COLO668 (cell line): ENCODE results near the gene SYT10.
"Not testable (repeated sequence)": the region's sequence is repeated elsewhere in the genome, so short reads cannot be mapped to it uniquely, and the experiment has no call there.

Source experiments
- DNase-seq: peaks from one replicate; lab custom pipeline; 2025; ENCODE audit not compliant: unreplicated experiment; lab: John Stamatoyannopoulos, UW

Gene SYT10, protein sequence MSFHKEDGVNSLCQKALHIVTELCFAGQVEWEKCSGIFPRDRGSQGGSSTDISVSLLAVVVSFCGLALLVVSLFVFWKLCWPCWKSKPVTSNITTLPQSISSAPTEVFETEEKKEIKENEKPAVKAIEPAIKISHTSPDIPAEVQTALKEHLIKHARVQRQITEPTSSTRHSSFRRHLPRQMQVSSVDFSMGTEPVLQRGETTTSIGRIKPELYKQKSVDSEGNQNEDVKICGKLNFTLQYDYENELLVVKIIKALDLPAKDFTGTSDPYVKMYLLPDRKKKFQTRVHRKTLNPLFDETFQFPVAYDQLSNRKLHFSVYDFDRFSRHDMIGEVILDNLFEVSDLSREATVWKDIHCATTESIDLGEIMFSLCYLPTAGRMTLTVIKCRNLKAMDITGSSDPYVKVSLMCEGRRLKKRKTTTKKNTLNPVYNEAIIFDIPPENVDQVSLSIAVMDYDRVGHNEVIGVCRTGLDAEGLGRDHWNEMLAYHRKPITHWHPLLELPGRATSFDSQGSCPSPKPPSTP

DNA sequence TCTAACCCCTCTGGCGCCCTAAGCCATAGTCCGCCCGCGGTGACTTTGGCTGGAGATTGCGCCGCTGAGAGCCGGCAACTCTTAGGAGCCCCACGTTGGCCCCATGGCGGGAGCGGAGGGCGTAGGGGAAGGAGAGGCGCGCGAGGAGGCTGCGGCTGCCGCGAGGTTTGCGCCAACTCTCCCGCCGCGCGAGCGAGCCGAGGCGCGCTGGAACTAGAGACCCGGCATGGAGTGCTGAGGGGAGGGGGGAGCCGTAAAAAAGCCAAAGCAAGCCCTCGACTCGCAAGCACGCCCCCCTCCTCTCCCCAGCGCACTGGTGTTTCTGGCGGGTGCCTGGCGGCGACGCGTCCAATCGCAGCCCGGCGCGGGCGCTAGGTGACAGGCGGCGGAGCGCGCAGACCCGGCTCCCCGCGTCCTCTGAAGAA, at the start of gene SYT10:
SYT10 (minus strand) TSS at position 233 of the 425 bp plus-strand sequence. CDS start 297 bp downstream, outside the sequence.
- DNase-seq, result peak; percentile 2

DNA sequence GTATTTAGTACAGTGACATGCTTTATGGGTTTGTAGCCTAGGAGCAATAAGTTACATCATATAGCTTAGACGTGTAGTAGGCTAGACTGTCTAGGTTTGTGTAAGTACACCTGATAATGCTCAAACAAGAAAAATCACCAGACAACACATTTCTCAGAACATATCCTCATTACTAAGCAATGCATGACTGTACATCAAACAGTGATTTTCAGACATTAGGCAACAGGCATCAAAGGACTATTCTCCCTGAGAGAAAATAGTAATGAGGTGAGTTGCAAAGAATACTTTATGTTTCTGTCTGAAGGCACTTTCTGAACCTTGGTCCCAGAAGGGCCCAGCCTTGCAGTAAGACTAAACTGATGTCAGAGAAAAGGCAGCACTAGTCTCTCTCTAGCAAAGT, 48.4 kb upstream of the SYT10 start:
- no peak for DNase-seq

DNA sequence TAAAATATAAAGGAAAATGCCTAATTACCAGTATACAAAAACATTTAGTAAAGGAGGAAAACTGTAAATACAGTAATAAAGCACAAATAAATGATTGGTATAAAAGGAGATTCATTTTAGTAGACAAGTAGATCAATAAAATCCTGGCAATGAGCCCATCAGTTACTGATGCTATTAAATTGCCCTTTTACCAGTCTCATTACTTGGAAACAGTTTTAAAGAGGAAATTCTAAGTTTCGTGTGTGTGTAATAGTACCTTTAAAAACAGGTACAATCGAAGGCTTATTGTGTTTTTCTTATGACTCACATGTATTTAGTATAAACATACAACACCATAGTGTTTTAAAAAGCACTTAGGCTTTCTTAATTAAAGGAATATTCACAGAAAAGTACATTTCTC, 46.4 kb upstream of the SYT10 start:
- no peak for DNase-seq

DNA sequence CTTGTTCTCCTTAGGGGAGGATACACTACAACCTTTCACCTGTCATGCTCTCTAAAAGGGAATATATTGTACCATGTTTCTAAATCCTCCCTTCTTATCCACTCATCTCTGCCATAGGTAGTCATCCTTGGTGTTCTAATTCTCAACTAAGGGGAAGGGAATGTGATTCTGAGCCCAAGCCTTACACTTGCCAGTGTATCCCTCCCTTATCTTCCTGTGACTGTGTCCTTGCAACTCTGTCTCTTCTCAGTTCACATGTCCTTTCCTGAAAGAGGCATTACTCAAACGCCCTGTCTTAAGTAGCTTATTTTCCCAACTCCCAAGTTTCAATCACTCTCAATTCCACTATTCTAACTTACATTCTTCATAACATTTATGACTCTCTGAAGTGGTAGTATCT, 44.5 kb upstream of the SYT10 start:
- DNase-seq, result no peak

DNA sequence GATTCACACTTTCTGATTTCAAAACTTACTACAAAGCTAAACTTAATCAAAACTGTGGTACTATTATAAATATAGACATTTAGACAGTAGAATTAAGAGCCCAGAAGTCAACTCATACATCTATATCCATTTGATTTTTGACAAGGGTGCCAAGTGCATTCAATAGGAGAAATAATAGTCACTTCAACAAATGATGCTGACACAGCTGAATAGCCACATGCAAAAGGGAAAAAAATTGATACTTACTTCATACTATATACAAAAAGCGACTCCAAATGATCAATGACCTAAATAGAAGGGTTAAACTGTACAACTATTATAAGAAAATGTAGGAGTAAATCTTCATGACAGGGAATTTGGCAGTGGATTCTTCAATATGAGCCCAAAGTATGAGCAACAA, 40.7 kb upstream of the SYT10 start:
- no peak for DNase-seq

DNA sequence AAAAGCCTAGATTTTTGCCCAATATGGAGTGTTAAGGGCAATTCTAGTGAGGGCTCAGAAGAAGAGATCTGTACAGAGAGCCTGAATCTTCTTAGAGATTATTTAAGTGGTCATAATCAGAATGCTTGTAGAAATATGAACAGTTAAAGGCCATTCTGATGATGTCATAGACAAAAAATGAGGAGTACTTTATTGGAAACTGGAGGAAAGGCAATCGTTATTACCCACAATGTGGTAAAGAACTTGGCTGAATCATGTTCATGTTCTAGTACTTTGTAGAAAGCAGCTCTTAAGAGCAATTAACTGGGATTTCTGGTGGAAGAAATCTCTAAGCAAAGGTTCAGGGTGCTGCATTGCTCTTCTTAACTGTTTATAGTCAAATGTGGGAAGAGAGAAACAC, 36.4 kb upstream of the SYT10 start:
- DNase-seq, result no peak

DNA sequence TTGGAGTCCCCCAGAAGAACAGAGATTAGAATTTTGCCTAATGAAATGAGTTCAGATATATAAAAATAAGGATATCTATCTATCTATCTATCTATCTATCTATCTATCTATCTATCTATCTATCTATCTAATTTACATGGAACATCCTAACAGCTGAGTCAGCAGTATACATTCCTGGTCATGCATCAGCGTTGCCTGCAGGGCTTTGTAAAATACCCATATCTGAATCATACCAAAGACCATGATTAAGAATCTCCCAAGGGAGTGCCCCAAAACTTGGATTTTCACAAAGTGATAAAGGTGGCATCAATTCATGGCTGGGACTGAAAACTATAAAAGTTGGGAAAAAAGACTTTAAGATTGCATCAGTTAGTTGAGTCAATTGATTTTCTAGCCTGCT, 32.7 kb upstream of the SYT10 start:
- no peak for DNase-seq

DNA sequence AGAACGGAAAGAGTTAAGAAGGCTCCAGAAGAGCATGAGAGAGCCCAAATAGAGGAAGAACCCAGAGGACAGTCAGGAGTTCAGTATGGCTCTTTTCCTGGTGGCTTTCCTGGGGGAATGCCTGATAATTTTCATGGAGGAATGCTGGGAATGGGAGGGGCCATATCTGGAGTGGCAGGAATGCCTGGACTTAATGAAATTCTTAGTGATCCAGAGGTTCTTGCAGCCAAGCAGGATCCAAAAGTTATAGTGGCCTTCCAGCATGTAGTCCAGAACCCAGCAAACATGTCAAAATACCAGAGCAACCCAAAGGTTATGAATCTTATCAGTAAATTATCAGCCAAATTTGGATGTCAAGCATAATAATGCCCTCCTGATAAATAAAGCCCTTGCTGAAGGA, 15.5 kb upstream of the SYT10 start:
- DNase-seq, result no peak

DNA sequence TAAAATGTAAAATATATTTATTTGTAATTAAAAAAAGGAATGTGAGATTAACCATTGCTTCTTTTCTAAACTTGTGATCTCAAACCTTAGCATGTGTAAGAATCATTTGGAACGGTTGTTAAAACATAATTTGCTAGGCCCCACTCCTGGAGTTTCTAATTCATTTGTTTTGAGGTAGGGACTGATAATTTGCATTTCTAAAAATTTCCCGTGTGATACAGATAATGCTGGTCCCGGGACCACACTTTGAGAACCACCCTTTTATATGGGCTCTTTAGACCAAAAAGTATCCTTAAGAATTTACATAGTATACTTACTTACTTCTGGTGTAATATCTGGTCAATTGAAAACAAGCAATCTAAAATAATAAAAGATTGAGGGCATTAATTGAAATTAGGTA, 10.9 kb upstream of the SYT10 start:
- no peak for DNase-seq

DNA sequence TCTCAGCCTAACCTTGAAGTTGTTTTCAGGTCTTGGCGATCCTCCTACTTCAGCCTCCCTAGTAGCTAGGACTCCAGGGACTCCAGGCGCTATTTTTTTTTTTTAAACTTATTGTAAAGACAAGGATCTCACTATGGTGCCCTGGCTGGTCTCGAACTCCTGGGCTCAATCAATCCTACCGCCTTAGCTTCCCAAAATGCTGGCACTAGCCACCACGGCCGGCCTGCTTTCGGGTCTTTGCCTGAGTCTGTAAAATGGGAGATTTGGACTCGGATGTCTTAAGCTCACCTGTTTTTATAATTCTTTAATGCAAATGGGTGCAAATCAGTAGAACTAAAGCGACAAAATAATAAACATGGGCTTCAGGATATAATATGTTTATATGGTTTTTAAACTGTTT, 858 bp upstream of the SYT10 start:
- no peak for DNase-seq

DNA sequence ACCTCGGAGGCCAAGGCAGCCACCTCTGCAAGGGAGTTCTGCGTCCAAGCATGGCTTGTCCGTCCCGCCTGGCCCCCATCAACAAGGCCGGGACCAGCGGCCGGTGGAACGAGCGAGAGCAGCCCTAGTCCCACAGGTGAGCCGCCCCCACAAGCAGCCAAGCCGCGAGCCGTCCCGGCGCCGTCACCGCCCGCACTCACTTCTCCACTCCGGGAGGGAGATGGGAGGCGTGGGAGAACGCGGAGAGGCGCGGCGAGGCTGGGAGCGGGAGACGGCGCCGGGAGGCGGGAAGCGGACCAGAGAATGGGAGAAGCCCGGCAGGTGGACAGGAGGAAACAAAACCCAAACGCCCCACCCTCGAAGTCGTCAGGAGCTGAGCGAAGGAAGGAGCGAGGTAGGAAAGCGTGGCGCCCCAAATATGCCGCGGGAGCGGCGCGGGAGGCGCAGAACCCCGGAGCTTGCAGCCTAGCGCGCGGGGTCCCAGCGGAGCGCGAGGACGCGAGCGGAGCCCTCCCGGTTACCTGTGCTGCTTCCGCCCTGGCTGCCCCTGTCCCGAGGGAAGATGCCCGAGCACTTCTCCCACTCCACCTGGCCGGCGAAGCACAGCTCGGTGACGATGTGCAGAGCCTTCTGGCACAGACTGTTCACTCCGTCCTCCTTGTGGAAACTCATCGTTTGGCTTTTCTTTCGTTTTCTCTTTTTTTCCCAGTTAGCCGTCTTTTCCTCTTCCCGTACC, 600 bp downstream of the SYT10 start:
- DNase-seq, result peak; percentile 12

DNA sequence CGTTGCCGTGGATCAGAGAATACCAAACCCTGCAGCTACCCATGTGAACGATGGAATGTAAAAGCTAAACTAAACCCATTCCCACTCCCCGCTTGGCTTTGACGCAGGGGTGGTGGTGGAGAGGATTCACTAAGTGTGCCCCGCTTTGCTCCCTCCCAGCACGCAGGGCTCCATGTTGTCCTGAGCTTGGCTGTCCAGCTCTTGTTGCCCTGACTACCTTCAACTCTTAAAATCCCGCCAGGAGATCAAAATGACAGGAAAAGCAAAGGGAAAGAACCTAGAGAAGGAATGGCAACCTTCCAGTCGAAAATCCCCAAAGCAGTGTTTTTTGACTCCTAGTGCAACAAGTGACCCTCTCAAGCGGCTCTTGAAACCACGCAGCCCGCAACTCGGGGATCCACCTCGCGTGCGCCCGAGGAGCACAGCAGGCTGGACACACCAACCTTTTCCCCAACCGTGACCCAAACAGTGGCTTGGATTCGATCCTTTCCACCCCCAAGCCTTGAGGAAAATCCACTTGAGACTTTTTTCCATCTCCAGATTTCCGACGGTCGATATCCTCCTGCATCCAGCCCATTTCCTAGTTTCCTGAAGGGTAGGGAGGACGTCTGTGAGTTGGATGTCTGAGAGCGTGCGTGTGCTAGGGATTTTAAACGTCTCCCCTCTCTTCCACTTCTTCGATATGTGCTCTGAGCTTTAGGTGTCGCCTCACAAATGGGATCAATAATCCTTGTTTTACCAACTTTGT, 1.4 kb downstream of the SYT10 start:
- no peak for DNase-seq

DNA sequence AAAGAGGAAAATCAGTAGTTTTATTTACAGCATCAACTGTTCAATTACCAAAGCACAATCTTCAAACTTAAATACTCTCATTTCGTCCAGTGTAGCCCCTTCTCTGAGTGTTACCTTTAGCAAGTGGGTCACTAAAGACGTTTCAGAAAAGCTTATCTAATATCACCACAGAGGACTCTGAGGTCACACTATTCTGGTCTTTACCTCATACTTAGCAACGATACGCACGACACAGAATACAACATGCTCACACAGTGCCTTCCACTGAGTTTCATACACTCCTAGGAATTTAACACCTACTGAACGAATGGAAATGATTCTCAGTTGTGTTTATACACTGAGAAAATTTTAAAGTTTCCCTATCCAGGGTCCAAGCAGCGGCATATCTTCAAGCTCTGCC, 2.0 kb downstream of the SYT10 start:
- no peak for DNase-seq

DNA sequence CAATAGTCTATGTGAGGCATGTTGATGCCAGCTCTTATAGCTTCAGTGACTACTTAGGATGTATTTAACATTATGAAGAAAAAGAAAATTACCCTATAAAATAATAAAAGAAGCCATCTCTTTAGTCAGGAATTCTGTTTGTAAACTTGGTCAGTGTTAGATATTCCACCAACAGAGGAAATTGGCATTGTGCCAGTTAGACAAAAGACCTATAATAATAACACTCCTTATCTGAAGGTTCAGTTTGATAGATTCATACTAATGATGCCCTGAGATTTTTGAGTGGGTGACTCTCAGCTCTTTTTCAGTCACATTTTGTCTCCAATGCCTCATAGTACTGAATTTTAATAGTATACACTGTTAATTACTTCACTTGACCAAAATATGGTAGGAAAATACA, 6.6 kb downstream of the SYT10 start:
- no peak for DNase-seq

DNA sequence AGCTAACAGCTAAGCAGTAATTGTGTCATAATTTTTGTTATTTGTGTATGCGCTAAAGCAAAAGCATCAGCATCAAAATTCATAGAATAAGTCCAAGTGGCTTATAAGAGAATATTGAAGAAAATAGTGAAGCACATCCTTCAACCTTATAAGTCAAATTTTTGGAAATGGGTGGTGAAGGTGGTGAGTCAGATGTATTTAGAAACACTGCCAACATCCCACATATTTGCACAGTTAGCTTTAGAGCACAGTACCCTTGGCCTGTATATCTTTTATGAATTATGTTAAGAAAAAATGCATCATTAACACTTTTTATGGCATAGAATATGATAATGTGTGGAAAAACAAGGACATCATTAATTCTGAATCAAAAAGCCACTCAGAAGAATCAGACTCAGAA, 8.0 kb downstream of the SYT10 start:
- no peak for DNase-seq

DNA sequence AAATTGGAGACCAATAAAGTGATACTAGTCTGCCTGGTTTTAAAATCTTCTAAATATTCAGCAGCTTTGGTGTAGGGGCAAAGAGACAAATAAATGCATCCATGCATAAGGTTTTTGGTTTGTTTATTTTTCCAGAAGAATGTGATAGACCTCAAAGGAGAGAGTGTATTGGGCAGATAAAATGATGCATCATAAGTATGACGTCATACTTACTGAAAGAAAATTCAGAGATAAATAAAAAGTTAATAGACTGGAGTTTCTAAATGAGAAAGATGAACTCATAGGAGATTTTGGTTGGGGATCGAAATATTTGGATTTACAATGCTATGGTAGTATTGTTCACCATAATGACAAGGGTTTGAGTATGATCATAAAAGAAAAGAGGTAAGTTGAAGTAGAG, 10.2 kb downstream of the SYT10 start:
- no peak for DNase-seq

DNA sequence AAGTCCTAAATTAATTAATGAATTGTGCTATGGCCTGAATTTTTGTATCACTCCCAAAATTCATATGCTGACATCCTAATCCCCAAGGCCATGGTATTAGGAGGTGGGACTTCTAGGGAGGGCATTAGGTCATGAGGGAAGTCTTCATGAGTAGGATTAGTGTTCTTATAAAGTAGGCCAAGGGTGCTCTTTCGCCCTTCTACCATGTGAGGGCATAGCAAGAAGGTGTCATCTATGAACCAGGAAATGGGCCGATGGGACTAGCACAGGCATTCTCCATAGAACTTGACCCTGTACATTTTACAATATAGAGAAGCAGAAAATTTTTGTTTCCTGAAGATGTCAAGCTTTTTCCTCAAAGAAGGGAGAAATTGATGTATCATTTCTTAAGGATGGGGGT, 12.5 kb downstream of the SYT10 start:
- no peak for DNase-seq

DNA sequence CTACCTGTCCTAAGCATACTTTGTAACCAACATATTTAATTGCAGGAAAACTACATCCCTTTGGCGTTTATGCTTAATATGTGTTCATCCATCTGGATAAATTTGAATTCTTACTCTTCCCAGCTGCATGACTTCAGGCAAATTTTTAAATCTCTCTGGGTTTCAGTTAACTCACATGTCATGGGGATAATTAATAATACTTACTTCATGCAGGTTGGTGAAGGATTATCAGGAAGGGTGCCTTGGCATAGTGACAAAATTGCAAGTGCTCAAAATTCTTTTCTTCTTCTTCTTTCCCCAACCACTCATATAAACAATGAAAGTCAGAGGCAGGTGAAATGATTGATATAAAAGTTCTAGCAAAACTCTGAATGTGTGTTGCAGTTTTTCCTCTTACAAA, 15.9 kb downstream of the SYT10 start:
- DNase-seq, result no peak

DNA sequence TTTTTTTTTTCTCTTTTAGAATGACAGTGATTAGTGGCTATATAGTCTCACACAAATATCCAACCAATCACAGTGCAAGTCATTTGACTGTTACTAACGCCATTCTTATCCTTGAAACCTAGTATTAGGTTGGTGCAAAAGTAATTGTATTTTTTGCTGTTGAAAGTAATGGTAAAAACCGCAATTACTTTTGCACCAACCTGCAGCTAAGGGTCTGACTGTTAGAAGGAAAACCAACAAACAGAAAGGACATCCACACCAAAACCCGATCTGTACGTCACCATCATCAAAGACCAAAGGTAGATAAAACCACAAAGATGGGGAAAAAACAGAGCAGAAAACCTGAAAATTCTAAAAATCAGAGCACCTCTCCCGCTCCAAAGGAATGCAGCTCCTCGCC, 27.2 kb downstream of the SYT10 start:
- not testable (repeated sequence) for DNase-seq

DNA sequence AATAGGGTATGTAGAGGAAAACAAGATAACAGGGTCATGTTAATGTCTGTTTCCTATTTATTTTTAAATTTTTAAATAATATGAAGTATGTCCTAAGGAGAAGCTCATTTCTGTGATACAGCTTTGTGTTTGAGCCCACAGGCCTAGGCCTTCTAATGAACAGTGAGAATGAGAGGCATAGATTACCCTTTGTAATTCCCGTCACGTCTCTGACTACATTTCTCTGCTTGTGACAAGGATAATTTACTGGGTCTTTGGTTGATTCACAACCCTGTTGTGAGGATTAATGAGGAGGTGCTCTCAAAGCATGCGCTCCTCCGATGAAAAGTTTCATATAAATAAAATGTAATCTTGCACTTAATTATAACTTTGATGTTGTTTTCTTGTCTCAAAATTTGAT, 56.1 kb downstream of the SYT10 start:
- no peak for DNase-seq

DNA sequence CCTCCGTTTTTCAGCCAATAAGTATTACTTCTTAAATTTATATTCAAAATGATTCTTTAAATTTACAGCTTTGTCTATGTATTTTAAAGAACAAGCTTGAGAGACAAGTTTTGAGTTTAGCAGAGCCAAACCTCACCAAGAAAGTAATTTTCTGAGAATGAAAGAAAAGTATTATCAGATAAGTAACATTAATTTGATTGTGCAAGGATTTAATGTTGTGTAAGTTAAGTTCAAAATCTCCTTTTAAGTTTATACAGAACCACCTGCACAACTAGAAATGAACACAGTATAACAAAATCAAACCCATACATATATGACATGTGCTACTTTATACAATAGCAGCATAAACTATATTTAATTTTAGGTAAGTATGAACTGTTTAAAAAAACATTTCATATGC, 63.5 kb downstream of the SYT10 start:
- DNase-seq, result no peak

DNA sequence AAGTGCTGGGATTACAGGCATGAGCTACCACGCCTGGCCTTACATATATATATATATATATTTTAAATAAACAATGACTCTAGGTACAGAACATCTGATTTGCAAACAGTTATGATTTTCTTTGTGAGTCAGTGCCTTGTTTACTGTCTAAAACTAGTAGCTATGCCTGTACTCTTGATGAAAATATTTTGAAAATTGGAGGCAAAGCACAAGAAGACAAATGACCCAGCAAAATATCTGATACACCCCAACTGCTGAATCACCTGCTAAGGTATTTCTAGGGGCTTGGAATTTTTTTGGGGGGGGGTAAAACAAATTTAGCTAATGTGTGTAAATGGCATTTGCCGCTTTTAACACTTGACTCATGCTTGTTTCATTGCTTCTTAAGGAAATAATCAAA, 69.3 kb downstream of the SYT10 start:
- DNase-seq, result no peak
